AG20443 (cell line): ENCODE results near the gene TNFRSF11A.

Experiments
- DNase-seq: peaks from one replicate; pipeline ENCODE4 v3.0.0; 2012; ENCODE audit warnings: low spot score, mixed read lengths

TNFRSF11A gene

GRCh38 chr18:62420151-62420512 lies 95.0 kb downstream of the TNFRSF11A start:
- DNase-seq = peak; percentile 51

GRCh38 chr18:62420513-62421209 lies 95.6 kb downstream of the TNFRSF11A start:
- peak; percentile 64 for DNase-seq

- peak; percentile 88 for DNase-seq
Observed at GRCh38 chr18:62425465-62426190, 100.5 kb downstream of the TNFRSF11A start.

GRCh38 chr18:62426191-62426488 lies 101.0 kb downstream of the TNFRSF11A start:
- DNase-seq = no peak

- DNase-seq = no peak
Observed at GRCh38 chr18:62432176-62432575, 107.1 kb downstream of the TNFRSF11A start.

GRCh38 chr18:62434798-62435197 lies 109.7 kb downstream of the TNFRSF11A start:
- no peak for DNase-seq

- no peak for DNase-seq
Observed at GRCh38 chr18:62435435-62436031, 110.4 kb downstream of the TNFRSF11A start.

GRCh38 chr18:62436636-62437234 lies 111.6 kb downstream of the TNFRSF11A start:
- no peak for DNase-seq

- peak; percentile 80 for DNase-seq
Observed at GRCh38 chr18:62437235-62438017, 112.3 kb downstream of the TNFRSF11A start.

- DNase-seq = peak; percentile 43
Observed at GRCh38 chr18:62438018-62438329, 112.9 kb downstream of the TNFRSF11A start.

GRCh38 chr18:62438402-62438801 lies 113.3 kb downstream of the TNFRSF11A start:
- no peak for DNase-seq

GRCh38 chr18:62438866-62439265 lies 113.8 kb downstream of the TNFRSF11A start:
- DNase-seq = no peak
